Measurements from ENCODE around the gene TCIRG1. TPM values are rescaled to one million over a fixed set of nuclear protein-coding genes. Genes with fewer than 3 reads are reported as not detected.
A peak's percentile ranks its signal among the peaks of the same experiment; 100 is the strongest.

The TCIRG1 gene
- total RNA-seq, 1 donor from 2014 or later = 276 TPM

DNA sequence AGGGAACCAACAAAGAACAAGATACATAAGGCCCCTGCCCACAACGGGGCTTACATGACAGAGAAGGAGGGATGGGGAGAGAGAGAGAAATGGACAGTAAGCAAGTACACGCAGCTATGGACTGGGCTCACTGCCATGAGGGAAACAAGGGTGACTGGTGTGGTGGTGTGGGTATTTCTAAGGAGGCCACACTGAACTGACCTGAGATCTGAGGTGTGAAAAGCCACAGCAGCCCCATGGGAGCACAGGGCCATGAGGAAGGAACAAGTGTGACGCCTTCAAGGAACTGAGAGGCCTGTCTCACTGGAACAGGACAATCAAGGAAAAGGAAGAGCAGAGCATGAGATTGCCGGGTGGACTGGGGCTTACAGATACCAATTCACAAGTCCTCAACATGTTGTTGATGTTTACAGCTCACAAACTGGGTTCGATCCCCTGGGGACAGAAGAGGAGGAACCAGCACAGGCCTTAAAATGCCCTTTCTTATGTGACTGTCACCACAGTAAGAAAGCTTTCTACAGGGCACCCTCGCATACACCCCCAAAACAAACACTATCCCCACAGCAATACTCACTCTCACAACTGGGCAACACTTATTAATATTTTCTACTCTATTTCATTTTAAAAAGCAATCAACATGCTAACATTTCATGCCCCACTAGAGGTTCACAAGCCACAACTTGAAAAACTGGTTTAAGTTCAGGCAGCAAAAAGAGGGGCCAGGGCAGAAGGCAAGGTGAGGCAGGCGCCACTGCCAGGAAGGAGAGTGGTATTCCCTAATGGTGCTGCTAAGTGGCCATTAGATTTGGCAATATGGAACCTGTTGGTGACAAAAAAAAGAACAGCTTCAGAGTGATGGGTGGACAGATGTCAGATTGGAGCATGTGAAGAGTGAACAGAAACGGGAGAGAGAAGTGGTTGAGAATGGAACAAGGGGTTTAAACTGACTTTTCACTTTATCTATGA lies 39.1 kb downstream of the TCIRG1 start:
- ATAC-seq = peak; percentile 20 to 41
- no peaks in the 10 kb centered on the region for H3K27me3 ChIP-seq (ENCODE audit: low read depth)
- DNase-seq = no peak

DNA sequence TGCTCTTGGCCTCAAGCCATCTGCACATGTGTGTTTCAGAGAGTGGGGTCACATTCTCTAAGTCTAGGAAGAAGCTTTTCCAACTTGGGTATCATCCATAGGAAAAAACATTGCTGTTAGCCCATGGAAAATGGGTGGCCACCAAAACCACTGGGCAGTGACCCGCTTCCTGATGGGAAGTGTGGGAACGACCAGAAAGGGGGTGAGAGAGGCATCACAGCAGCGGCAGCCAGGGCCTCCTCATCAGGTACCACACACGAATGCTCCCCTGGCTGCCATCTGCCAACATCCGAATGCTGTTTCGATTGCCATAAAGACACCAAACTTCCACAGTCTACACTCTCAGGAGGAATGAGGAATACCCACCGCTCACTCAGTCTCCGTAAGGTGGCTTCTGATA lies 42.0 kb downstream of the TCIRG1 start:
- Histone ChIP-seq H3K27me3 (ENCODE audit: low read depth) (no peaks in the 10 kb centered on the region), H3K9me3 (no peaks in the 10 kb centered on the region), H3K4me1 (peaks cover 7% of the 10 kb centered on the region), H3K27ac (no peak overlapping the region), H3K36me3 (peaks cover 23% of the 10 kb centered on the region), H3K4me3 (no peak overlapping the region)
- no peak for TF ChIP-seq CTCF (IDR thresholded peaks at IDR 0.05)
- intact Hi-C loops (cut with DNase I) = no loop called here
- ATAC-seq (no peak), DNase-seq (no peak)

More for the DNA sequence above, 39.1 kb downstream of the TCIRG1 start:
- Histone ChIP-seq H3K27ac (peak overlapping the region; percentile 7), H3K36me3 (peaks cover 39% of the 10 kb centered on the region), H3K4me3 (no peak overlapping the region), H3K9me3 (no peaks in the 10 kb centered on the region), H3K4me1 (peaks cover 7% of the 10 kb centered on the region)
- TF ChIP-seq CTCF (IDR thresholded peaks at IDR 0.05) = no peak
- intact Hi-C loops (cut with DNase I) = no loop called here

DNA sequence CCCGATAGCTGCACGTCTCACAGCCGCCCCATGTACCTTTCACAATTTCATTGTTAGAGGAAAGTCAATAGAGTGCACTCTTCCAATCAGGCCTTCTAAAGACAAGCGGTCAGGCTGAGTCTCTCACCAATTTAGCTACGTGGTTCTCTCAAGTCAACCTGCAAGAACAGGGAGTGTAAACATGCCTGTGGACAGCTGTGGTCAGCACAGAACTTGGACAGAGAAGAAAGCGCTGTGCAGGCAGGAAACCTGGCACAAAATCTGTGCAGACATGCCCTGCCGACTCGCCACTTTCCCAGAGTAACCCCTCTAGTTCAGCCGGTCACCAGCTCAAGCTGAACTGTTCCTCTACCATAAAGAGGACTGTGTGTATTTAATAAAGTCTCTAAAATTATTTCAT lies 42.9 kb downstream of the TCIRG1 start:
- Histone ChIP-seq H3K9me3 (no peaks in the 10 kb centered on the region), H3K27me3 (ENCODE audit: low read depth) (no peaks in the 10 kb centered on the region), H3K4me1 (peaks cover 7% of the 10 kb centered on the region), H3K4me3 (no peak overlapping the region), H3K27ac (peak overlapping the region; percentile 2), H3K36me3 (peaks cover 23% of the 10 kb centered on the region)
- TF ChIP-seq CTCF (IDR thresholded peaks at IDR 0.05) = no peak
- no peak for DNase-seq
- ATAC-seq = peak; percentile 61 to 80
- intact Hi-C loops (cut with DNase I) = no loop called here

DNA sequence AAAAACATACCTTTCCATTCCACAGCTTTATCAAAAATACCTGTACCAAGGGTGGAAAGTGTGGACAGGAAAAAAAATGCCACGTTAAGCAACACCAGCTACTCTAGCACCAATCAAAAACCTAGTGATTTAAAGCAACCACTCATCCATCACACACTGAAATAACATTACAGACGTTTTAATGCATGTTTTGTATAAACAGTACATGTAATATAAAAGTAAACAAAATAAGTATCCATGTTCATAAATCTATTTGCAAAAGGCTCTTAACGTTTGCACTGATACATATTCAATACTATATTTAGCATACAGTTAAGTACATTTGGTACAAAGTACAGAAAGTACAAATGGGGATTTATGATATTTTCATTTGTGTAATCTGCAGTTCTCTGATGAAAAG lies 43.7 kb downstream of the TCIRG1 start:
- TF ChIP-seq CTCF (IDR thresholded peaks at IDR 0.05) = no peak
- no peak overlapping the region for H3K4me3 ChIP-seq
- ATAC-seq (no peak), DNase-seq (no peak)
- H3K4me1 ChIP-seq = peaks cover 7% of the 10 kb centered on the region
- intact Hi-C loops (cut with DNase I) = no loop called here
- H3K27me3 ChIP-seq (ENCODE audit: low read depth) = no peaks in the 10 kb centered on the region
- H3K27ac ChIP-seq = no peak overlapping the region
- H3K36me3 ChIP-seq = peaks cover 23% of the 10 kb centered on the region
- H3K9me3 ChIP-seq = no peaks in the 10 kb centered on the region

DNA sequence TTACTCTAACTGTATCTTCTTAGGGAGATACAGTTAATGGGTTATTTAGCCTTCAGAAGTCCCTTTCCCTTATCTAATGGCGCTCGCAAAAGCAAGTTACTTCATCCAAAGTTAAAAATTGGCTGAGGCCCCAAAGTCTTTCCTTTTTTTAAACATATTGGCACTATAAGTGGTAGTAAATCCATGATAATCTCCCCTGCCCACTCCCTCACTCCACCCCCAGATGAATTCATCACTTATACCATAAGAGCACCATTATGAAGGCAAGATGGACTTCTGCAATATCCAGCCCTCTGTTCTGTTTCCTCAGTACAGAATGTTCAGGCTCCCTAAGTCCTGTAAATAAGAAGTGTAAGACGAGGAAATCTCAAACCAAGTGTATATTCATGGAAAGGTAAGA lies 44.7 kb downstream of the TCIRG1 start:
- no peak for DNase-seq
- ATAC-seq = no peak
- intact Hi-C loops (cut with DNase I) = no loop called here
- TF ChIP-seq CTCF (IDR thresholded peaks at IDR 0.05) = no peak
- Histone ChIP-seq H3K4me1 (peaks cover 7% of the 10 kb centered on the region), H3K27me3 (ENCODE audit: low read depth) (no peaks in the 10 kb centered on the region), H3K27ac (no peak overlapping the region), H3K9me3 (no peaks in the 10 kb centered on the region), H3K36me3 (peaks cover 23% of the 10 kb centered on the region), H3K4me3 (no peak overlapping the region)
